Heart left ventricle (tissue), 16 donors: ENCODE data around the gene PLA2G2E. TPM values are rescaled to one million over a fixed set of nuclear protein-coding genes. Genes with fewer than 3 reads are reported as not detected.

ENCODE experiments used
- ATAC-seq, 4 donors: fragments of 200-7000 bp; cut with Tn5 transposase; one replicate each; pipeline ENCODE4 v1.9.1; 2020 to 2022; ENCODE audit warnings: moderate library complexity in 4 of 4, mild to moderate bottlenecking in 3 of 4, moderate number of reproducible peaks in 1 of 4
- DNase-seq, 5 donors: peaks; one replicate each; pipeline ENCODE4 v3.0.0-alpha.2; 2020
- H3K27ac ChIP-seq, 12 donors: fragments of 200-600 bp; sonication (generic) in 4 of 12; one replicate each; pipeline versions ENCODE4 v1.5.0 to v1.8.0; 2016 to 2022; ENCODE audit warnings: mild to moderate bottlenecking in 2 of 12
- H3K27me3 ChIP-seq, 9 donors: fragments of 200-600 bp; sonication (generic) in 2 of 9; one replicate each; pipeline versions ENCODE4 v1.5.1 to v1.8.0; 2016 to 2022; ENCODE audit warnings: mild to moderate bottlenecking in 3 of 9
- H3K36me3 ChIP-seq, 9 donors: fragments of 200-600 bp; sonication (generic) in 2 of 9; one replicate each; pipeline versions ENCODE4 v1.5.0 to v1.8.0; 2018 to 2022; ENCODE audit warnings: mild to moderate bottlenecking in 2 of 9
- H3K4me1 ChIP-seq, 12 donors: fragments of 200-600 bp; sonication (generic) in 4 of 12; one replicate each; pipeline versions ENCODE4 v1.5.0 to v1.8.0; 2016 to 2022; ENCODE audit warnings: mild to moderate bottlenecking in 3 of 12
- H3K4me3 ChIP-seq, 12 donors: fragments of 200-600 bp; sonication (generic) in 4 of 12; one replicate each; pipeline versions ENCODE4 v1.5.0 to v1.8.0; 2017 to 2022; ENCODE audit warnings: mild to moderate bottlenecking in 9 of 12, moderate library complexity in 4 of 12
- H3K9me3 ChIP-seq, 12 donors: fragments of 200-600 bp; sonication (generic) in 4 of 12; one replicate each; pipeline versions ENCODE4 v1.5.0 to v1.8.0; 2016 to 2022; ENCODE audit warnings: mild to moderate bottlenecking in 1 of 12
- POLR2A ChIP-seq, 2 donors: fragments of 450-650 bp; IDR thresholded peaks; one replicate each; pipeline ENCODE4 v1.6.1; 2017; ENCODE audit warnings: antibody characterized with exemption in 2 of 2, mild to moderate bottlenecking in 2 of 2, moderate library complexity in 2 of 2
- WGBS, 4 donors: extraction: QIAGEN DNeasy Blood & Tissue Kit in 2 of 4; methylation state at CpG; one replicate each; pipeline versions ENCODE4 v1.1.5 to v1.1.7; 2013 to 2018; 5-methylcytosine and 5-hydroxymethylcytosine counted together
- intact Hi-C, 10 donors: fragments of 100-400 bp; cut with DNase I; formaldehyde crosslinking; loops; one replicate each; pipeline versions ENCODE4 v1.11.1 to v1.14.2; 2022
- polyA plus RNA-seq, 2 donors: library from polyadenylated mRNA; stranded (reverse); fragments of 200-250 nt; gene quantifications; one replicate each; pipeline ENCODE4 v1.2.3, GENCODE V29; 2013
- total RNA-seq, 9 donors: library from RNA; depleted of rRNA in 2 of 9; stranded (reverse); fragments of >200 nt in 2 of 9; fragmentation: NEBNext Ultra II Directional in 3 of 9; extraction: Animal tissue kit (Norgen Biotek cat#: 25700) in 3 of 9; gene quantifications; one replicate each; pipeline versions ENCODE4 v1.1.0 to v1.2.4, GENCODE V29; 2016 to 2023
- TF ChIP-seq, protein P1 (sequence below), 12 donors: fragments of 200-600 bp; sonication (generic) in 4 of 12; IDR thresholded peaks; one replicate each; pipeline versions ENCODE4 v1.5.0 to v1.8.0; 2018 to 2022; ENCODE audit warnings: antibody characterized with exemption in 12 of 12, mild to moderate bottlenecking in 5 of 12
- donor health status: ischemic (EF 13 %, LVEDD 7.1; RV severe dilation, severe dysfunction).
- donor health status: healthy with polysubstance abuse.
- donor health status: DM: no; HTN: yes; CAD: no.
- donor health status: DM: no; HTN: no; CAD: no.
- donor health status: ischemic (EF 25% LVEDD 6.9; RV normal size, moderate dysfunction).
- donor health status: ischemic (EF 25% LVEDD 5.7; RV mildly dilated, moderate dysfunction).
- donor health status: healthy.
- donor health status: DM: yes; HTN: yes; CAD: no.
- donor health status: ischemic (EF 35%, LVEDD 5.7; RV mildly dilated, moderate dysfunction).
- donor health status: nonischemic (EF 11% LVEDD 7.7; RV severe dilation, severe dysfunction).
- donor health status: DM: yes; HTN: yes; CAD: no.
- donor health status: PGD.
- donor health status: ischemic (EF 29% LVEDD 5.4; RV normal size, mild dysfunction).
- donor health status: nonischemic (EF 23%, LVEDD 6.1; RV moderate dilation, normal function).

PLA2G2E gene
- total and polyA plus RNA-seq, 11 donors = not detected

- DNase-seq (no peak), ATAC-seq (no peak)
- Histone ChIP-seq H3K4me1 (no peaks in the 10 kb centered on the region), H3K36me3 (no peaks in the 10 kb centered on the region), H3K4me3 (no peak overlapping the region), H3K27me3 (peaks cover 0 to 15% (median 0%) of the 10 kb centered on the region in 9 donors), H3K9me3 (no peaks in the 10 kb centered on the region), H3K27ac (no peak overlapping the region)
- TF ChIP-seq, protein P1, sequence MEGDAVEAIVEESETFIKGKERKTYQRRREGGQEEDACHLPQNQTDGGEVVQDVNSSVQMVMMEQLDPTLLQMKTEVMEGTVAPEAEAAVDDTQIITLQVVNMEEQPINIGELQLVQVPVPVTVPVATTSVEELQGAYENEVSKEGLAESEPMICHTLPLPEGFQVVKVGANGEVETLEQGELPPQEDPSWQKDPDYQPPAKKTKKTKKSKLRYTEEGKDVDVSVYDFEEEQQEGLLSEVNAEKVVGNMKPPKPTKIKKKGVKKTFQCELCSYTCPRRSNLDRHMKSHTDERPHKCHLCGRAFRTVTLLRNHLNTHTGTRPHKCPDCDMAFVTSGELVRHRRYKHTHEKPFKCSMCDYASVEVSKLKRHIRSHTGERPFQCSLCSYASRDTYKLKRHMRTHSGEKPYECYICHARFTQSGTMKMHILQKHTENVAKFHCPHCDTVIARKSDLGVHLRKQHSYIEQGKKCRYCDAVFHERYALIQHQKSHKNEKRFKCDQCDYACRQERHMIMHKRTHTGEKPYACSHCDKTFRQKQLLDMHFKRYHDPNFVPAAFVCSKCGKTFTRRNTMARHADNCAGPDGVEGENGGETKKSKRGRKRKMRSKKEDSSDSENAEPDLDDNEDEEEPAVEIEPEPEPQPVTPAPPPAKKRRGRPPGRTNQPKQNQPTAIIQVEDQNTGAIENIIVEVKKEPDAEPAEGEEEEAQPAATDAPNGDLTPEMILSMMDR (IDR thresholded peaks at IDR 0.05) = no peak
- whole genome bisulfite sequencing, 4 donors = 42 to 51% (median 47%) methylated on average over 6 of the region's 6 CpGs
- intact Hi-C loops = no loop called here
These were observed 22.9 kb upstream of the PLA2G2E start for GRCh38 chr1:19946331-19946751.

DNA sequence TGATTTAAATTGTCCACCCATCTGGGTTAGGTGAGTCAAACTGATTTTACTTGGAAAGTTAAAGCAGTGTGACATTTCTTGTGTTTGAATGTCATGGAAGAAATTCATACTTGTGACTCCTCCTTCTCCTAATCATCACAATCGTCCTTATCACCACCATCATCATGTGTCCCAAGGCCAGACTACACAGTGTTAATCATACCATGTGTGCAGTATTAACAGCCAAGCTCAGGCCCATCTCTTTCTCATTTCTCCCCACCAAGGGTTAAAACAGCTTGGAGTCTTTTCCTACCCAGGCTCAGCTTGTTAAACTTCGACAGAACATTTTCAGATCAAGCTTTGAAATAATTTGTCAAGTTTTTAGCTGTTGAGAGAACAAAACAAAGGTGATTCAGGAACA is 22.5 kb upstream of the PLA2G2E start:
- H3K27me3 ChIP-seq = peaks cover 0 to 11% (median 0%) of the 10 kb centered on the region in 9 donors
- DNase-seq (no peak), ATAC-seq (no peak)
- intact Hi-C loops = no loop called here
- H3K9me3 ChIP-seq = no peaks in the 10 kb centered on the region
- H3K36me3 ChIP-seq = no peaks in the 10 kb centered on the region
- no peaks in the 10 kb centered on the region for H3K4me1 ChIP-seq
- TF ChIP-seq, protein P1 (IDR thresholded peaks at IDR 0.05) = no peak
- no peak for TF ChIP-seq POLR2A (IDR thresholded peaks at IDR 0.05)
- no peak overlapping the region for H3K27ac ChIP-seq
- WGBS, 4 donors = 17 to 35% (median 26%) methylated on average over 2 of the region's 2 CpGs
- H3K4me3 ChIP-seq = no peak overlapping the region

GRCh38 chr1:19942657-19943056 is 19.2 kb upstream of the PLA2G2E start:
- Histone ChIP-seq H3K9me3 (no peaks in the 10 kb centered on the region), H3K36me3 (no peaks in the 10 kb centered on the region), H3K27ac (no peak overlapping the region), H3K27me3 (peaks cover 0 to 11% (median 0%) of the 10 kb centered on the region in 9 donors), H3K4me1 (no peaks in the 10 kb centered on the region), H3K4me3 (no peak overlapping the region)
- intact Hi-C loops = no loop called here
- DNase-seq = no peak
- WGBS, 4 donors = 87 to 93% (median 91%) methylated on average over 2 of the region's 2 CpGs
- no peak for ATAC-seq
- TF ChIP-seq, protein P1 (IDR thresholded peaks at IDR 0.05) = no peak
- no peak for TF ChIP-seq POLR2A (IDR thresholded peaks at IDR 0.05)

DNA sequence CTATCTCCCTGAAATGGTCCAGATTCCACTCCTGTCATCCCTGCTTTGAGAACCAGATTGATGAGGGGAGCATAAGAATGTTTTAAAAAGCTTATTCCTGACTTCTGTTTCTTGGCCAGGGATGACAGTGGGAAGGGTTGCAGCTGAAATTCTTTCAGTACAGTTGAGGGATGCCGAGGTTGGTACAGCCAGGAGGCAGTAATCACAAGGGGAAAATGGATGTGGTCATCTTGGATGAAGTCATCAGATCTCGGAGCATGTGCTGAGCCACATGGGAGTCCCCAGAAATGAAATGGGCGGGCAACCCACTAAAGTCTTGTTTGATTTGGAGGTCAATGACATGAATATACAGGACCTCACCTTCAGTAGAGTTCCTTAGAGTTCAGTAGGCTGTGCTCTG is 18.7 kb upstream of the PLA2G2E start:
- Histone ChIP-seq H3K9me3 (no peaks in the 10 kb centered on the region), H3K27ac (no peak overlapping the region), H3K4me3 (no peak overlapping the region), H3K4me1 (no peaks in the 10 kb centered on the region), H3K27me3 (peaks cover 0 to 8% (median 0%) of the 10 kb centered on the region in 9 donors), H3K36me3 (no peaks in the 10 kb centered on the region)
- DNase-seq (no peak), ATAC-seq (no peak)
- WGBS, 4 donors = 63 to 76% (median 74%) methylated on average over 3 of the region's 3 CpGs
- no peak for TF ChIP-seq POLR2A (IDR thresholded peaks at IDR 0.05)
- TF ChIP-seq, protein P1 (IDR thresholded peaks at IDR 0.05) = no peak
- intact Hi-C loops = no loop called here
